HepG2 (cell line): ENCODE data around the gene FAM111A. TPM values are rescaled to one million over a fixed set of nuclear protein-coding genes. Genes with fewer than 3 reads are reported as not detected.

Experiments
- ARID3A ChIP-seq: IDR thresholded peaks from 2 replicates; pipeline ENCODE4 v1.6.1; 2012; ENCODE audit warnings: low read depth, low read length, improper control_type of control experiment
- CBX1 ChIP-seq: IDR thresholded peaks from one replicate; pipeline ENCODE4 v1.6.1; 2016; ENCODE audit warnings: antibody characterized with exemption, low read depth
- CENPX ChIP-seq: sonication (generic); formaldehyde crosslinking; IDR thresholded peaks from 2 replicates; pipeline ENCODE4 v1.9.0; 2021; ENCODE audit warnings: mild to moderate bottlenecking, missing genetic modification reagents, moderate library complexity
- DMAP1 ChIP-seq: IDR thresholded peaks from 2 replicates; pipeline ENCODE4 v1.6.1; 2016
- ELF4 ChIP-seq: sonication (generic); formaldehyde crosslinking; IDR thresholded peaks from 2 replicates; pipeline ENCODE4 v1.5.0; 2020; ENCODE audit warnings: missing genetic modification reagents, mild to moderate bottlenecking, moderate library complexity, borderline replicate concordance
- GPN1 ChIP-seq: sonication (generic); formaldehyde crosslinking; IDR thresholded peaks from 2 replicates; pipeline ENCODE4 v1.5.1; 2020; ENCODE audit warnings: missing genetic modification reagents, borderline replicate concordance
- HMG20A ChIP-seq: IDR thresholded peaks from 2 replicates; pipeline ENCODE4 v1.6.1; 2016; ENCODE audit warnings: borderline replicate concordance
- HOMEZ ChIP-seq: IDR thresholded peaks from 2 replicates; pipeline ENCODE4 v1.6.1; 2016; ENCODE audit warnings: low read depth
- KAT8 ChIP-seq: IDR thresholded peaks from 2 replicates; pipeline ENCODE4 v1.6.1; 2016; ENCODE audit warnings: missing genetic modification reagents, missing compliant biosample characterization
- KLF15 ChIP-seq: sonication (generic); formaldehyde crosslinking; IDR thresholded peaks from 2 replicates; pipeline ENCODE4 v1.8.1; 2023; ENCODE audit warnings: borderline replicate concordance, mild to moderate bottlenecking, inconsistent platforms, missing genetic modification reagents, mixed read lengths
- MTERF4 ChIP-seq: sonication (generic); formaldehyde crosslinking; IDR thresholded peaks from 2 replicates; pipeline ENCODE4 v1.8.0; 2023; ENCODE audit warnings: mild to moderate bottlenecking, missing genetic modification reagents
- MTF1 ChIP-seq: sonication (generic); formaldehyde crosslinking; IDR thresholded peaks from 2 replicates; pipeline ENCODE4 v1.5.0; 2020; ENCODE audit warnings: missing genetic modification reagents
- SATB2 ChIP-seq: sonication (generic); formaldehyde crosslinking; IDR thresholded peaks from 2 replicates; pipeline ENCODE4 v1.5.0; 2020; ENCODE audit warnings: missing genetic modification reagents
- SMAD1 ChIP-seq: sonication (generic); formaldehyde crosslinking; IDR thresholded peaks from 2 replicates; pipeline ENCODE4 v1.4.0; 2020; ENCODE audit warnings: missing genetic modification reagents, low read depth, mild to moderate bottlenecking, borderline replicate concordance
- ZFP37 ChIP-seq: sonication (generic); formaldehyde crosslinking; IDR thresholded peaks from 2 replicates; pipeline ENCODE4 v1.4.0; 2020; ENCODE audit warnings: missing genetic modification reagents, borderline replicate concordance
- ZNF24 ChIP-seq: fragments of 450-650 bp; IDR thresholded peaks from 2 replicates; pipeline ENCODE4 v1.6.1; 2017; ENCODE audit warnings: antibody characterized with exemption, mild to moderate bottlenecking
- ZNF274 ChIP-seq: sonication (generic); formaldehyde crosslinking; IDR thresholded peaks from 2 replicates; pipeline ENCODE4 v1.5.1; 2020; ENCODE audit warnings: mild to moderate bottlenecking, missing genetic modification reagents
- ZNF343 ChIP-seq: sonication (generic); formaldehyde crosslinking; IDR thresholded peaks from 2 replicates; pipeline ENCODE4 v1.4.0; 2020; ENCODE audit warnings: mild to moderate bottlenecking, missing genetic modification reagents
- ZNF691 ChIP-seq: sonication (generic); formaldehyde crosslinking; IDR thresholded peaks from 2 replicates; pipeline ENCODE4 v1.4.0; 2020; ENCODE audit warnings: missing genetic modification reagents, low read depth, mild to moderate bottlenecking, borderline replicate concordance
- ZNF766 ChIP-seq: sonication (generic); formaldehyde crosslinking; IDR thresholded peaks from 2 replicates; pipeline ENCODE4 v1.5.0; 2020; ENCODE audit warnings: missing genetic modification reagents, borderline replicate concordance
- polyA plus RNA-seq, 8 experiments: library from polyadenylated mRNA; depleted of rRNA in 3 of 8; stranded (reverse) in 7 of 8; unstranded in 1 of 8; fragments of >200 nt; fragmentation: Illumina TruSeq in 4 of 8; extraction: Trizol in 4 of 8; gene quantifications; 2 replicates each; pipeline versions ENCODE4 v1.2.1 to v1.2.3, GENCODE V29; 2011 to 2016; ENCODE audit warnings: low read depth in 4 of 8, missing spikeins in 1 of 8, mixed read lengths in 1 of 8; ENCODE audit not compliant: insufficient read depth in 1 of 8
- total RNA-seq, 5 experiments: library from RNA; depleted of rRNA; stranded (reverse); fragments of >200 nt; fragmentation: Illumina TruSeq; extraction: Trizol; gene quantifications; 2 replicates each; pipeline ENCODE4 v1.2.3, GENCODE V29; 2016; ENCODE audit warnings: low read depth in 1 of 5
- TF ChIP-seq, protein P1 (sequence below): IDR thresholded peaks from 2 replicates; pipeline ENCODE4 v1.6.1; 2016; ENCODE audit warnings: missing compliant biosample characterization, missing genetic modification reagents, borderline replicate concordance
- TF ChIP-seq, protein P2 (sequence below): sonication (generic); formaldehyde crosslinking; IDR thresholded peaks from 2 replicates; pipeline ENCODE4 v1.5.0; 2020; ENCODE audit warnings: missing genetic modification reagents

Gene FAM111A
- total and polyA plus RNA-seq, 2 of the 13 experiments (the other 11 are each of a cell fraction or from before 2014, with no cell fraction given), result 3.2 to 13.5 TPM

- no peak for TF ChIP-seq ZFP37 (CRISPR knock-in tag)
- 0 out of 2 replicates have a peak, but pooled peaks have one; percentile 7 for TF ChIP-seq HOMEZ
- no peak for TF ChIP-seq GPN1 (CRISPR knock-in tag)
- TF ChIP-seq, protein P1, sequence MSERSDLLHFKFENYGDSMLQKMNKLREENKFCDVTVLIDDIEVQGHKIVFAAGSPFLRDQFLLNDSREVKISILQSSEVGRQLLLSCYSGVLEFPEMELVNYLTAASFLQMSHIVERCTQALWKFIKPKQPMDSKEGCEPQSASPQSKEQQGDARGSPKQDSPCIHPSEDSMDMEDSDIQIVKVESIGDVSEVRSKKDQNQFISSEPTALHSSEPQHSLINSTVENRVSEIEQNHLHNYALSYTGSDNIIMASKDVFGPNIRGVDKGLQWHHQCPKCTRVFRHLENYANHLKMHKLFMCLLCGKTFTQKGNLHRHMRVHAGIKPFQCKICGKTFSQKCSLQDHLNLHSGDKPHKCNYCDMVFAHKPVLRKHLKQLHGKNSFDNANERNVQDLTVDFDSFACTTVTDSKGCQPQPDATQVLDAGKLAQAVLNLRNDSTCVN (CRISPR knock-in tag), result no peak
- TF ChIP-seq SMAD1 (CRISPR knock-in tag), result 0 out of 2 replicates have a peak, but pooled peaks have one; percentile 41
- TF ChIP-seq ZNF691 (CRISPR knock-in tag), result 0 out of 2 replicates have a peak, but pooled peaks have one; percentile 50
- no peak; the same call in 1 of the 2 replicates for TF ChIP-seq KAT8 (CRISPR knock-in tag)
- TF ChIP-seq ZNF766 (CRISPR knock-in tag), result no peak
- no peak for TF ChIP-seq CENPX (CRISPR knock-in tag)
- no peak for TF ChIP-seq SATB2 (CRISPR knock-in tag)
- TF ChIP-seq ZNF343 (CRISPR knock-in tag), result 0 out of 2 replicates have a peak, but pooled peaks have one; percentile 38
- no peak for TF ChIP-seq ZNF24
- TF ChIP-seq MTERF4 (CRISPR knock-in tag), result peak; percentile 63; the same call in 1 of the 2 replicates
- peak; percentile 49; the same call in 1 of the 2 replicates for TF ChIP-seq DMAP1 (CRISPR knock-in tag)
- TF ChIP-seq MTF1 (CRISPR knock-in tag), result no peak
- no peak for TF ChIP-seq ZNF274 (CRISPR knock-in tag)
- no peak for TF ChIP-seq HMG20A (CRISPR knock-in tag)
- no peak for TF ChIP-seq CBX1
- TF ChIP-seq, protein P2, sequence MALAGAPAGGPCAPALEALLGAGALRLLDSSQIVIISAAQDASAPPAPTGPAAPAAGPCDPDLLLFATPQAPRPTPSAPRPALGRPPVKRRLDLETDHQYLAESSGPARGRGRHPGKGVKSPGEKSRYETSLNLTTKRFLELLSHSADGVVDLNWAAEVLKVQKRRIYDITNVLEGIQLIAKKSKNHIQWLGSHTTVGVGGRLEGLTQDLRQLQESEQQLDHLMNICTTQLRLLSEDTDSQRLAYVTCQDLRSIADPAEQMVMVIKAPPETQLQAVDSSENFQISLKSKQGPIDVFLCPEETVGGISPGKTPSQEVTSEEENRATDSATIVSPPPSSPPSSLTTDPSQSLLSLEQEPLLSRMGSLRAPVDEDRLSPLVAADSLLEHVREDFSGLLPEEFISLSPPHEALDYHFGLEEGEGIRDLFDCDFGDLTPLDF (CRISPR knock-in tag), result no peak
- 0 out of 2 replicates have a peak, but pooled peaks have one; percentile 42 for TF ChIP-seq KLF15 (CRISPR knock-in tag)
- TF ChIP-seq ELF4 (CRISPR knock-in tag), result no peak
- TF ChIP-seq ARID3A, result no peak
Measured at GRCh38 chr11:59171508-59172322, 29.1 kb downstream of the FAM111A start, which contains the start of gene DTX4 (continued).
